NCI-H187 (cell line): ENCODE measurements around the gene PRKCE.
"Not testable (repeated sequence)": the region's sequence is repeated elsewhere in the genome, so short reads cannot be mapped to it uniquely, and the experiment has no call there.

ENCODE experiments used
- DNase-seq, 2 experiments: peaks; one replicate each; lab custom pipeline; 2025; lab: John Stamatoyannopoulos, UW

PRKCE gene

GRCh38 chr2:46194856-46195255 is 543.4 kb downstream of the PRKCE start:
- DNase-seq: no peak

- no peak for DNase-seq
These were observed 544.3 kb downstream of the PRKCE start for GRCh38 chr2:46195819-46196218.

GRCh38 chr2:46196871-46197462 is 545.5 kb downstream of the PRKCE start:
- no peak for DNase-seq

- no peak for DNase-seq
These were observed 546.2 kb downstream of the PRKCE start for GRCh38 chr2:46197672-46198071.

GRCh38 chr2:46198164-46198883 is 546.8 kb downstream of the PRKCE start:
- DNase-seq: no peak

GRCh38 chr2:46198966-46199365 is 547.5 kb downstream of the PRKCE start:
- DNase-seq: no peak

GRCh38 chr2:46200100-46200690 is 548.7 kb downstream of the PRKCE start:
- no peak for DNase-seq

GRCh38 chr2:46200861-46201605 is 549.6 kb downstream of the PRKCE start:
- DNase-seq: no peak

GRCh38 chr2:46202453-46202852 is 551.0 kb downstream of the PRKCE start:
- no peak for DNase-seq

- no peak for DNase-seq
These were observed 551.5 kb downstream of the PRKCE start for GRCh38 chr2:46202987-46203386.

- not testable (repeated sequence) for DNase-seq
These were observed 552.2 kb downstream of the PRKCE start for GRCh38 chr2:46203636-46204035.

GRCh38 chr2:46207591-46207990 is 556.1 kb downstream of the PRKCE start:
- DNase-seq: no peak

- no peak for DNase-seq
These were observed 557.3 kb downstream of the PRKCE start for GRCh38 chr2:46208766-46209165.

- DNase-seq: no peak
These were observed 558.6 kb downstream of the PRKCE start for GRCh38 chr2:46210063-46210462.

- DNase-seq: no peak
These were observed 560.0 kb downstream of the PRKCE start for GRCh38 chr2:46211461-46211860.

GRCh38 chr2:46213906-46214305 is 562.4 kb downstream of the PRKCE start:
- no peak for DNase-seq

GRCh38 chr2:46216213-46216612 is 564.7 kb downstream of the PRKCE start:
- DNase-seq: no peak

- DNase-seq: not testable (repeated sequence)
These were observed 572.0 kb downstream of the PRKCE start for GRCh38 chr2:46223514-46223913.

GRCh38 chr2:46225150-46225625 is 573.7 kb downstream of the PRKCE start:
- no peak for DNase-seq

- DNase-seq: no peak
These were observed 574.3 kb downstream of the PRKCE start for GRCh38 chr2:46225730-46226129.

GRCh38 chr2:46226620-46227019 is 575.1 kb downstream of the PRKCE start:
- no peak for DNase-seq

- DNase-seq: no peak
These were observed 575.5 kb downstream of the PRKCE start for GRCh38 chr2:46227022-46227421.
